K562 (cell line): Measurements from ENCODE around the gene APBB2.

Experiments used
- CCAR2 ChIP-seq: fragments of 200-400 bp; formaldehyde crosslinking; IDR thresholded peaks from 2 replicates; pipeline ENCODE4 v1.6.1; 2017; ENCODE audit warnings: mild to moderate bottlenecking, low read depth, low read length
- ETV5 ChIP-seq: sonication (generic); formaldehyde crosslinking; IDR thresholded peaks from 2 replicates; pipeline ENCODE4 v1.4.0; 2020; ENCODE audit warnings: low read depth, mild to moderate bottlenecking, missing genetic modification reagents
- HDAC2 ChIP-seq: fragments of 450-650 bp; IDR thresholded peaks from 2 replicates; pipeline ENCODE4 v1.6.1; 2016; ENCODE audit warnings: mild to moderate bottlenecking
- HDAC6 ChIP-seq: IDR thresholded peaks from 2 replicates; pipeline ENCODE4 v1.6.1; 2012; ENCODE audit warnings: low read depth, mild to moderate bottlenecking, control low read depth, inconsistent platforms, low read length, moderate library complexity
- HMBOX1 ChIP-seq: sonication (generic); IDR thresholded peaks from 2 replicates; pipeline ENCODE4 v1.6.1; 2016
- MTF1 ChIP-seq: fragments of 250-450 bp; sonication (Bioruptor Pico); IDR thresholded peaks from 2 replicates; pipeline ENCODE4 v1.9.0; 2021; ENCODE audit warnings: moderate library complexity, mild to moderate bottlenecking, inconsistent platforms, borderline replicate concordance
- SMAD2 ChIP-seq: fragments of 150-350 bp; IDR thresholded peaks from 2 replicates; pipeline ENCODE4 v1.6.1; 2014; ENCODE audit warnings: low read depth, mild to moderate bottlenecking, low read length
- ZKSCAN1 ChIP-seq: fragments of 150-350 bp; IDR thresholded peaks from 2 replicates; pipeline ENCODE4 v1.6.1; 2016; ENCODE audit warnings: low read depth, low read length
- ZNF197 ChIP-seq: fragments of 200-800 bp; sonication (Bioruptor generic); IDR thresholded peaks from 2 replicates; pipeline ENCODE4 v1.6.1; 2016; ENCODE audit warnings: low read depth, missing genetic modification characterization, missing compliant biosample characterization

GRCh38 chr4:40934676-40935075 lies 279.7 kb downstream of the APBB2 start:
- TF ChIP-seq ZKSCAN1 = no peak
- no peak for TF ChIP-seq MTF1 (CRISPR knock-in tag)
- no peak for TF ChIP-seq ZNF197 (CRISPR knock-in tag)
- TF ChIP-seq SMAD2 = no peak
- TF ChIP-seq HDAC6 = no peak
- no peak for TF ChIP-seq HDAC2
- no peak for TF ChIP-seq ETV5 (CRISPR knock-in tag)
- TF ChIP-seq HMBOX1 = no peak
- TF ChIP-seq CCAR2 = no peak
